Ascending aorta (tissue), 2 donors: ENCODE data around the gene CDK18. TPM values are rescaled to one million over a fixed set of nuclear protein-coding genes. Genes with fewer than 3 reads are reported as not detected.

ENCODE experiments used
- DNase-seq, 2 donors: peaks; one replicate each; pipeline ENCODE4 v3.0.0-alpha.2; 2019; ENCODE audit warnings: low spot score in 2 of 2
- H3K27ac ChIP-seq, 2 donors: fragments of 200-600 bp; sonication (generic); one replicate each; pipeline ENCODE4 v1.5.1; 2016 to 2017; ENCODE audit warnings: mild to moderate bottlenecking in 1 of 2
- H3K27me3 ChIP-seq: fragments of 200-600 bp; sonication (generic); one replicate; pipeline ENCODE4 v1.5.1; 2017
- H3K36me3 ChIP-seq, 2 donors: fragments of 200-600 bp; sonication (generic); one replicate each; pipeline ENCODE4 v1.5.1; 2016
- H3K4me1 ChIP-seq, 2 donors: fragments of 200-600 bp; sonication (generic); one replicate each; pipeline ENCODE4 v1.5.1; 2016 to 2017; ENCODE audit warnings: mild to moderate bottlenecking in 1 of 2
- H3K4me3 ChIP-seq, 2 donors: fragments of 200-600 bp; sonication (generic); one replicate each; pipeline ENCODE4 v1.5.1; 2016 to 2017; ENCODE audit warnings: mild to moderate bottlenecking in 1 of 2
- H3K9me3 ChIP-seq, 2 donors: fragments of 200-600 bp; sonication (generic); one replicate each; pipeline ENCODE4 v1.5.1; 2016
- CTCF ChIP-seq, 3 experiments: fragments of 200-600 bp in 2 of 3; fragments of 450-650 bp in 1 of 3; sonication (generic) in 2 of 3; IDR thresholded peaks; one replicate each; pipeline ENCODE4 v1.5.1; 2016 to 2019; ENCODE audit warnings: antibody characterized with exemption in 3 of 3, mild to moderate bottlenecking in 1 of 3, moderate library complexity in 1 of 3
- intact Hi-C: fragments of 100-400 bp; cut with DNase I; formaldehyde crosslinking; loops from one replicate; pipeline ENCODE4 v1.15.1; 2023
- total RNA-seq: library from RNA; depleted of rRNA; stranded (reverse); fragments of >200 nt; gene quantifications from one replicate; pipeline ENCODE4 v1.1.0, GENCODE V29; 2016

The CDK18 gene
- total RNA-seq, 1 donor from 2014 or later, result 70.0 TPM

DNA sequence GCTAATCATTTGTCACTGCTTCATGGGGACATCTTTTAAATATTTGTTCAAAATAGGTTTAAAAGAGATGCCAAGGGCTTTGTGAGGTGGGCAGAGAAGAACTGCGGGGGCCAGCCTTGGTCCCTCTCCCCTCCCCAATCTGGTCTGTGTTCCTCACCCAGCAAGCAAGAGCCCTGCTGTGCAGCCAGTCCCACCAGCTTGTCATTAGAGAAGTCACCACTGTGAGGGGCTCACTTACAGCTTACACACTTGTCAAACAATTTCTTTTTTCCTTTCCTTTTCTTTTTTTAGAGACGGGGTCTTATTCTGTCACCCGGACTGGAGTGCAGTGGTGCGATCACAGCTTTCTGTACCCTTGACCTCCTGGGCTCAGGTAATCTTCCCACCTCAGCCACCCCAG is 10.4 kb upstream of the CDK18 start:
- DNase-seq, result no peak
- Histone ChIP-seq H3K27me3 (no peaks in the 10 kb centered on the region), H3K4me1 (peaks cover 3 to 11% of the 10 kb centered on the region in 2 donors), H3K36me3 (no peaks in the 10 kb centered on the region), H3K9me3 (no peaks in the 10 kb centered on the region), H3K27ac (no peak overlapping the region), H3K4me3 (no peak overlapping the region)
- intact Hi-C loops, result no loop called here
- TF ChIP-seq CTCF (IDR thresholded peaks at IDR 0.05), result no peak

- Histone ChIP-seq H3K27ac (no peak overlapping the region), H3K4me1 (peaks cover 3 to 11% of the 10 kb centered on the region in 2 donors)
- intact Hi-C loops, result no loop called here
Observed at GRCh38 chr1:205495237-205495823, 9.1 kb upstream of the CDK18 start.

GRCh38 chr1:205496661-205497060 is 7.8 kb upstream of the CDK18 start:
- intact Hi-C loops, result no loop called here
- TF ChIP-seq CTCF (IDR thresholded peaks at IDR 0.05), result no peak

More at GRCh38 chr1:205495237-205495823, 9.1 kb upstream of the CDK18 start:
- TF ChIP-seq CTCF (IDR thresholded peaks at IDR 0.05), result no peak
- no peaks in the 10 kb centered on the region for H3K9me3 ChIP-seq
- H3K4me3 ChIP-seq, result no peak overlapping the region
- DNase-seq, result no peak
- no peaks in the 10 kb centered on the region for H3K27me3 ChIP-seq
- H3K36me3 ChIP-seq, result no peaks in the 10 kb centered on the region

DNA sequence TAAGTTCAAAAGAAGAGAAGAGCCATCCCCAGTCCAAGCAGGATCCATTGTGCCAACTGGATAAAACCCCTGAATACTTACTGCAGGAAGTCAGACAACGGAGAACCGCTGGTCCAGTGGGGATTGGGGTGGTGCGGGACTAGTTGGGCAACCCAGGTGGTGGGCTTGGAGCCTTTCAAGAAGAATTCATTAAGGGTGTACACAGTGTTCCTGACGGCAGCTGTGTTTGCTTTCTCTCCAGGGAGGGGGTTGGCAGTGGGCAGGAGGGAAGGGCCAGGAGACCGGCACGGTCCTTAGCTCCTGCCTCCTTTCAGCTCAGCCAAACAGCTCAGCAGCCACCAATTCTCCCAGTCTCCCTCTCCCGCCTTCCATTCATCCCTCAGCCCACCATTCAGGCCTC is 7.1 kb upstream of the CDK18 start:
- no peaks in the 10 kb centered on the region for H3K9me3 ChIP-seq
- DNase-seq, result no peak
- H3K36me3 ChIP-seq, result no peaks in the 10 kb centered on the region
- H3K27ac ChIP-seq, result no peak overlapping the region
- TF ChIP-seq CTCF (IDR thresholded peaks at IDR 0.05), result no peak
- intact Hi-C loops, result no loop called here
- H3K4me1 ChIP-seq, result peaks cover 3 to 8% of the 10 kb centered on the region in 2 donors
- H3K27me3 ChIP-seq, result no peaks in the 10 kb centered on the region
- no peak overlapping the region for H3K4me3 ChIP-seq

More at GRCh38 chr1:205496661-205497060, 7.8 kb upstream of the CDK18 start:
- Histone ChIP-seq H3K9me3 (no peaks in the 10 kb centered on the region), H3K27me3 (no peaks in the 10 kb centered on the region), H3K4me1 (peaks cover 3 to 11% of the 10 kb centered on the region in 2 donors), H3K4me3 (no peak overlapping the region), H3K36me3 (no peaks in the 10 kb centered on the region), H3K27ac (no peak overlapping the region)
- no peak for DNase-seq

- H3K4me3 ChIP-seq, result no peak overlapping the region
- H3K36me3 ChIP-seq, result no peaks in the 10 kb centered on the region
- DNase-seq, result no peak
- intact Hi-C loops, result no loop called here
- TF ChIP-seq CTCF (IDR thresholded peaks at IDR 0.05), result no peak
- no peaks in the 10 kb centered on the region for H3K9me3 ChIP-seq
- no peaks in the 10 kb centered on the region for H3K27me3 ChIP-seq
- no peak overlapping the region for H3K27ac ChIP-seq
- peaks cover 0 to 5% of the 10 kb centered on the region in 2 donors for H3K4me1 ChIP-seq
Observed at GRCh38 chr1:205499789-205500188, 4.7 kb upstream of the CDK18 start.
